GM19452 (cell line): Measurements from ENCODE around the gene CKAP5.
"Not testable (repeated sequence)": the region's sequence is repeated elsewhere in the genome, so short reads cannot be mapped to it uniquely, and the experiment has no call there.

ENCODE experiments used
- ATAC-seq: cut with Tn5 transposase; IDR thresholded peaks from one replicate; pipeline ENCODE4 v1.9.1; 2021; ENCODE audit not compliant: unreplicated experiment

The CKAP5 gene

GRCh38 chr11:46855863-46856262, 9.8 kb upstream of the CKAP5 start:
- no peak for ATAC-seq

- no peak for ATAC-seq
These were observed 9.1 kb upstream of the CKAP5 start for GRCh38 chr11:46855167-46855566.

- ATAC-seq, result no peak
These were observed 4.8 kb upstream of the CKAP5 start for GRCh38 chr11:46850829-46851380.

GRCh38 chr11:46849631-46850030, 3.6 kb upstream of the CKAP5 start:
- ATAC-seq, result no peak

- no peak for ATAC-seq
These were observed 390 bp upstream of the CKAP5 start for GRCh38 chr11:46846510-46846830.

- ATAC-seq, result no peak
These were observed 690 bp downstream of the CKAP5 start for GRCh38 chr11:46845440-46845739.

- ATAC-seq, result no peak
These were observed 6.0 kb downstream of the CKAP5 start for GRCh38 chr11:46840116-46840515.

GRCh38 chr11:46838501-46838900, 7.6 kb downstream of the CKAP5 start:
- no peak for ATAC-seq

GRCh38 chr11:46837860-46838259, 8.2 kb downstream of the CKAP5 start:
- no peak for ATAC-seq

- ATAC-seq, result no peak
These were observed 9.2 kb downstream of the CKAP5 start for GRCh38 chr11:46836870-46837269.

- no peak for ATAC-seq
These were observed 9.6 kb downstream of the CKAP5 start for GRCh38 chr11:46836431-46836830.

GRCh38 chr11:46835897-46836296, 10.2 kb downstream of the CKAP5 start:
- no peak for ATAC-seq

GRCh38 chr11:46834821-46835220, 11.3 kb downstream of the CKAP5 start:
- ATAC-seq, result no peak

- ATAC-seq, result no peak
These were observed 13.4 kb downstream of the CKAP5 start for GRCh38 chr11:46832511-46833214.

- ATAC-seq, result no peak
These were observed 18.1 kb downstream of the CKAP5 start for GRCh38 chr11:46827995-46828394.

GRCh38 chr11:46826310-46827044, 19.6 kb downstream of the CKAP5 start:
- peak; percentile 98 for ATAC-seq

- no peak for ATAC-seq
These were observed 37.2 kb downstream of the CKAP5 start for GRCh38 chr11:46808799-46809431.

- no peak for ATAC-seq
These were observed 44.2 kb downstream of the CKAP5 start for GRCh38 chr11:46801694-46802470.

GRCh38 chr11:46800177-46800576, 45.9 kb downstream of the CKAP5 start:
- ATAC-seq, result no peak

- ATAC-seq, result not testable (repeated sequence)
These were observed 46.4 kb downstream of the CKAP5 start for GRCh38 chr11:46799725-46800124.

GRCh38 chr11:46778416-46778815, 67.7 kb downstream of the CKAP5 start:
- ATAC-seq, result no peak
